Nephron progenitor cell (in vitro differentiated cells): ENCODE data around the gene TAS2R14.

ENCODE experiments used
- DNase-seq: peaks from one replicate; pipeline ENCODE4 v3.0.0; 2021
- H3K27ac Mint-ChIP-seq: 2 replicates; pipeline ENCODE4 v1.8.0; 2021; ENCODE audit warnings: mild to moderate bottlenecking, moderate library complexity, mixed read lengths
- H3K27me3 Mint-ChIP-seq: 2 replicates; pipeline ENCODE4 v1.8.0; 2021; ENCODE audit warnings: mild to moderate bottlenecking, low read depth, mixed read lengths; ENCODE audit not compliant: poor library complexity
- H3K36me3 Mint-ChIP-seq: 2 replicates; pipeline ENCODE4 v1.8.0; 2021; ENCODE audit warnings: low read depth, mixed read lengths
- H3K4me1 Mint-ChIP-seq: 2 replicates; pipeline ENCODE4 v1.8.0; 2021; ENCODE audit warnings: mixed read lengths
- H3K4me3 Mint-ChIP-seq: 2 replicates; pipeline ENCODE4 v1.8.0; 2021; ENCODE audit warnings: mild to moderate bottlenecking, moderate library complexity, mixed read lengths
- H3K9me3 Mint-ChIP-seq: 2 replicates; pipeline ENCODE4 v1.8.0; 2021; ENCODE audit warnings: mild to moderate bottlenecking, moderate library complexity, mixed read lengths
- CTCF ChIP-seq: fragments of 200-600 bp; sonication (generic); IDR thresholded peaks from 2 replicates; pipeline ENCODE4 v1.5.0; 2021; ENCODE audit warnings: antibody characterized with exemption

The TAS2R14 gene

DNA sequence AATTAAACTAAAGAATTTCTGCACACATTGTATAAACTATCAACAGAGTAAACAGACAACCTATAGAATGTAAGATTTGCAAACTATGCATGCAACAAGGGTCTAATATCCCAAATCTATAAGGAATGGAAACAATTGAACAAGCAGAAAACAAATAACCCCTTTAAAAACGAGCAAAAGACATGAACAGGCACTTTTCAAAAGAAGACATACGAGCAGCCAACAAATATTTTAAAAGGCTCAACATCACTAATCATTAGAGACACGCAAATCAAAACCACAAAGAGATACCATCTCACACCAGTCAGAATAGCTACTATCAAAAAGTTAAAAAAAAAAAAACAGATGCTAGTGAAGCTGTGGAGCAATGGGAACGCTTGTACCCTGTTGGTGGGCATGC, 34.4 kb downstream of the TAS2R14 start:
- no peaks in the 10 kb centered on the region for H3K27me3 Mint-ChIP-seq
- DNase-seq: no peak

GRCh38 chr12:10901427-10901826, 37.6 kb downstream of the TAS2R14 start:
- peaks cover 82% of the 10 kb centered on the region for H3K36me3 Mint-ChIP-seq
- no peak overlapping the region for H3K4me3 Mint-ChIP-seq
- TF ChIP-seq CTCF: no peak
- peaks cover 59% of the 10 kb centered on the region for H3K9me3 Mint-ChIP-seq
- DNase-seq: no peak
- H3K4me1 Mint-ChIP-seq: no peaks in the 10 kb centered on the region
- no peaks in the 10 kb centered on the region for H3K27me3 Mint-ChIP-seq
- no peak overlapping the region for H3K27ac Mint-ChIP-seq

More for the DNA sequence above, 34.4 kb downstream of the TAS2R14 start:
- no peak for TF ChIP-seq CTCF
- Mint-ChIP-seq H3K36me3 (peaks cover 76% of the 10 kb centered on the region), H3K9me3 (peaks cover 59% of the 10 kb centered on the region), H3K27ac (no peak overlapping the region), H3K4me3 (no peak overlapping the region), H3K4me1 (no peaks in the 10 kb centered on the region)

GRCh38 chr12:10900972-10901371, 38.1 kb downstream of the TAS2R14 start:
- Mint-ChIP-seq H3K27me3 (no peaks in the 10 kb centered on the region), H3K9me3 (peaks cover 55% of the 10 kb centered on the region), H3K4me3 (no peak overlapping the region), H3K27ac (no peak overlapping the region), H3K36me3 (peaks cover 77% of the 10 kb centered on the region), H3K4me1 (no peaks in the 10 kb centered on the region)
- TF ChIP-seq CTCF: no peak
- DNase-seq: no peak

GRCh38 chr12:10900530-10900929, 38.5 kb downstream of the TAS2R14 start:
- no peak for DNase-seq
- Mint-ChIP-seq H3K36me3 (peaks cover 73% of the 10 kb centered on the region), H3K4me1 (no peaks in the 10 kb centered on the region), H3K27ac (peak overlapping the region; percentile 51), H3K27me3 (no peaks in the 10 kb centered on the region), H3K9me3 (peaks cover 50% of the 10 kb centered on the region), H3K4me3 (no peak overlapping the region)
- TF ChIP-seq CTCF: no peak

DNA sequence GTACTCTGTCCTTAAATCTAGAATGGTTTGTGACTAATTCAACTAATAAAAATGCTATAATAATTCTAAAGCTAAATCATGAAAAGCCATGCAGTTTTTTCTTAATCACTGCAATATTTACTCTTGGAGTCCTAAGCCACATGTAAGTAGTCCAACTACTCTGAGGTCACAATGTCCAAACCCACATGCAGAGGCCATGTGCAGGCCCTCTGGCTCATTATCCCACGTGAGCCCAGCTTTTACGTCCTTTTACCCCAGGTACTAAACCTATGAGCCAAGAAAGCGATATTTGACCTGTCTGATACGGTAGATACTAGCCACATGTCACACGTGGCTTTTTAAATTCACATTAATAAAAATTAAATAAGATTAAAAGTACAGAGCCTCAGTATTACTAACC, 42.2 kb downstream of the TAS2R14 start:
- Mint-ChIP-seq H3K36me3 (peaks cover 42% of the 10 kb centered on the region), H3K9me3 (peaks cover 14% of the 10 kb centered on the region), H3K4me3 (no peak overlapping the region), H3K27ac (no peak overlapping the region), H3K4me1 (no peaks in the 10 kb centered on the region), H3K27me3 (no peaks in the 10 kb centered on the region)
- TF ChIP-seq CTCF: no peak
- no peak for DNase-seq

DNA sequence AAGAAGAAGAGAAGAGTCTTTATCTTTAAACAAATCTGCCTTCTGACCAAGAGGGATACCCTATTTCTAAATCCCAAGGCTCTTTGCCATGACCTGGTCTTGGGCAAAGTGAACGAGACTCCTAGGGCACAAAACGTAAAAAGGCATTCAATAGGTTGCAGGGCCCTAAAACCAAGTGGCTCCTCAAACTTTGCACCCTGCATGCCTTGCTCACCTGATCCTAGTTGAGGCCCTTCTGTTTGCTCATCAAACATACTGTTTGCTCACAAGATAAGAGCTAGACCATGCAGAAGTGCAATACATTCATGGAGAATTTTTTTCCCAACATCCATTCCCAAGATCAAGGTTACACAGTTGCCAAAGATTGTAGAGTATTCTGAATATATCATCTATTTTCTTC, 47.1 kb downstream of the TAS2R14 start:
- Mint-ChIP-seq H3K4me3 (no peak overlapping the region), H3K27me3 (no peaks in the 10 kb centered on the region), H3K4me1 (no peaks in the 10 kb centered on the region), H3K27ac (no peak overlapping the region), H3K9me3 (no peaks in the 10 kb centered on the region), H3K36me3 (peaks cover 19% of the 10 kb centered on the region)
- DNase-seq: no peak
- no peak for TF ChIP-seq CTCF
